GM10847 (cell line): Measurements from ENCODE around the gene C9orf50.

Experiments used
- POLR2A ChIP-seq: IDR thresholded peaks from 2 replicates; pipeline ENCODE4 v1.6.1; 2011; ENCODE audit not compliant: insufficient read length; ENCODE audit errors: extremely low read depth

C9orf50 gene

GRCh38 chr9:129650680-129651235 is 29.9 kb upstream of the C9orf50 start:
- no peak for TF ChIP-seq POLR2A

- TF ChIP-seq POLR2A = no peak
Measured at GRCh38 chr9:129649726-129650679, 29.1 kb upstream of the C9orf50 start.

DNA sequence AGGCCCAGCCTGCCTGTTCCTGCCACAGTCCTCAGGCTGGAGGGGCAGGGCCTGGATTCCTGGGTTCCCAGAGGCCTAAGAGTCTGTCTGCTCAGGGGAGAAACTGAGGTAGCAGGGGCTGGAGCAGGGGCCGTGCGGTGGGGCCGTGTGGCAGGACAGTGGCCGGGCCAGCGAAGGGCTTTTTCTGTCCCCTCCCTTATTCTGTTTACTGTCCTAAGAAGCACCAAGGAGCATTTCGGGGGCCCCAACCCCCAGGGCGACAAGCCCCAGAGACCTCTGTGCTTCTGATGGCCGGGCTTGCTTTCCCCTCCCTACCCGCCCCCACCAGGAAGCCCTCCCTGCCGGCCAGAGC is 27.8 kb upstream of the C9orf50 start:
- TF ChIP-seq POLR2A = no peak

GRCh38 chr9:129648092-129648763 is 27.3 kb upstream of the C9orf50 start:
- no peak for TF ChIP-seq POLR2A

DNA sequence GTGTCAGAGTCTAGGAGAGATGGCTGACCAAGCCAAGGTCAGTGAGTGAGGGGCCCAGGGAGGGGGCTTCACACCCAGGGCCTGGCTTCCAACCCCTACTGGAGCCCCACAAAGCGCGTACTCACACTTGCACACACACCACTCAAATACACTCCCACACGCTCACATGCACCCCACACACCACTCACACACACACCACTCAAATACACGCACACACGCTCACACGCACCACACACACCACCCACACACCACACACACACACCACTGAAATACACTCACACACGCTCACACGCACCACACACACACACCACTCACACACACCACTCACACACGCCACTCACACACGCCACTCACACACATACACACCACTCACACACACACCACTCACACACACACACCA is 26.7 kb upstream of the C9orf50 start:
- no peak for TF ChIP-seq POLR2A

GRCh38 chr9:129646654-129647053 is 25.8 kb upstream of the C9orf50 start:
- no peak for TF ChIP-seq POLR2A

DNA sequence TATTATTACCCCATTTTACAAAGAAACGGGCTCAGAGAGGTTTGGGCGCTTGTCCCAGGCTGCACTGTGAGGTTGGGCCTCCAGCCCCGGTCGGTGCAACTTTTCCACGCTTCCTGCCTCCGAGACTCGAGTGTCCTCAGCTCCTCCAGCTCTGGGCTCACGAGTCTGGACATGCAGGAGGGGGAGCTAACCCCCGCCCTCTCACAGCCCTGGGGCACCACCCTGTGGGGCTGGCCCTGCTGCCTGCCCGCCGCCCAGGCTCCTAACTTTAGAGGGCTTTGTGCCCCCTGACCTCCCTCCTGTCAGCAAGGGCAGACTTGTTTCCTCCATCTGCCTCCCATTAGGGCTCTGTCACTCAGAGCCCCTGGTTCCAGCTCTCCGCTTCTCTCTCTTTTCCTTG is 25.4 kb upstream of the C9orf50 start:
- no peak for TF ChIP-seq POLR2A

DNA sequence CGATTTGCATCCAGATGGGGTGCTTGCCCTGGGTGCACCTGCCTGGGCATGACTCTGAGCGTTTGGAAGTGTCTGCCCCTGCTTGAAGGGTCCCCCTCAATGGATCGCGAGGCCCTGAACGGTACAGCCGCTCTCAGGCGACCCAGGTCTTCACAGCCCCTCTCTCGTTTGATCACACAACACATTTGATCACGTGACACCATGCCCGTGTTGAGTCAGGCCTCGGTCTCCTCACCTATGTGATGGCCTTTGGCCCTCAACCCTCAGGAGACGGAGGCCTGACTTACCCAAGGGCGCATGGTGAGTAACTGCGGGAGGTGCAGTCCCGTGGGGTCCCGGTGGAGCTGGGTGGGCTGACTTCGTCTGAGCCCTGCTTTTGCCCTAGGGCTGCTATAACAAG is 24.0 kb upstream of the C9orf50 start:
- TF ChIP-seq POLR2A = no peak

GRCh38 chr9:129644365-129644764 is 23.5 kb upstream of the C9orf50 start:
- no peak for TF ChIP-seq POLR2A

- no peak for TF ChIP-seq POLR2A
Measured at GRCh38 chr9:129643706-129644105, 22.8 kb upstream of the C9orf50 start.

DNA sequence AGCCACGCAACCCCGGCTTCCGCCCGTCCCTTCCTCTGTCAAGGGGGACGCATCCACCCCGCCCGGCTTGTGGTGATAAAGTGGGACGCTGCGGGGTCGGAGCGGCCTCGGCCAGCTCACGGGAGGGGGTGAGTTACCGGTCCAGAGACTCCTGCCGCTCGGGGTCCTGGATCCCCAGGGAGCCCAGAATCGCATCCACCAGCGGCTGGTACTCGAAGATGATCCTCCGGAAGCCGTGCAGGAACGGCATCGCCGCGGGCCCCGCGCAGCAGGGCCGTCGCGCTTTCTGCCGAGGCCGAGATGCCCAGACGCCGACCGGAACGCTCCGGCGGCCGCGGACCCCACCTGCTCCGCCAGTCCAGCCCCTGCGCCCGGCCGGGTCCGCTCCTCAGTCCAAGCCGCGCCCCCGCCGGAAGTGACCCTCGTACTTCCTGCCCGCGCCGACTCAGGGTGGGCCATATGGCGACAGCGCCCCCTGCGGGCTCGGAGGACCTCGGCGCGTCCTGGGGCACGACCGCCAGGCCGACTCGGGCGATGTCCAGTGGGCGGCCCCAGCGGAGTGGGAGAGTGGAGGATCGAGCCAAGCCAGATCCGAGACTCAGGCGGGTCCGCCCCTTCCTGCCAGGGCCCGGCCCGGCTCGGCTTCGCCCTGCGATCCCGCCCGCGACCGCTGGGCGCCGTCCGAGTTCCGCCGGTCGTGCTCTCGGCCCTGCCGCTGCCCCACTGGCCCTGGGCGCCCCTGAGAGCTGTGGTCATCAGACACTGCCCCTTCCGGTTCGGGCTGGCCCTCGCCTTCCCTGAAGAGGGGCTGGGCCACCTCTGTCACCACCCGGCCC is 21.1 kb upstream of the C9orf50 start, which contains the start of gene ASB6:
TSS of gene ASB6 (minus strand) at position 402 of the 836 bp plus-strand sequence. CDS start at position 250, 152 bp downstream.
- peak; percentile 78 for TF ChIP-seq POLR2A

GRCh38 chr9:129640871-129641749 is 20.2 kb upstream of the C9orf50 start:
- TF ChIP-seq POLR2A = no peak

- no peak for TF ChIP-seq POLR2A
Measured at GRCh38 chr9:129640086-129640870, 19.4 kb upstream of the C9orf50 start.

DNA sequence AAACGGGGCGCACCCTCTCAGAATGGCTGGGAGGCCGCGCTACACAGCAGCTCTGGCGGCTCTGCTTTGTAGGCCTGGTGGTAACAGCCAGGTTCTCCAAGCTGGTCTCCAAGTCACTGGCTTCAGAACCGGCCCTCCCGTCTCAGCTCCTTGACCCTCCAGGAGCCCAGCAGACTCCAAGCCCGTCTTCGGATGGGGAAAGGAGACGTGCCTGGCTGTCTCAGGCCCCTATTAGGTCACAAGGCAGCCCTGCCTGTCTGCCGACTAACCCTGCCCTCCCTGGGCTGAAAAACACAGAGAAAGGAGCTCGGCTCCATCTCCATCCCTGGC is 18.8 kb upstream of the C9orf50 start:
- no peak for TF ChIP-seq POLR2A

- TF ChIP-seq POLR2A = no peak
Measured at GRCh38 chr9:129639034-129639630, 18.2 kb upstream of the C9orf50 start.
